Measurements from ENCODE around the gene HARBI1.
"Not testable (repeated sequence)": the region's sequence is repeated elsewhere in the genome, so short reads cannot be mapped to it uniquely, and the experiment has no call there.

HARBI1 gene

GRCh38 chr11:46590740-46591605 is 26.1 kb downstream of the HARBI1 start:
- peaks cover 41% of the 10 kb centered on the region for H3K4me1 ChIP-seq (ENCODE audit: insufficient read depth, low read length)

GRCh38 chr11:46588915-46589314 is 28.1 kb downstream of the HARBI1 start:
- Histone ChIP-seq H3K9ac (ENCODE audit: low read depth, low read length) (no peak overlapping the region), H3K27ac (ENCODE audit: low read length) (no peak overlapping the region), H3K79me2 (ENCODE audit: insufficient read depth, low read length) (peaks cover 91% of the 10 kb centered on the region), H3K4me3 (ENCODE audit: low read depth in 1 of 2, low read length in 2 of 2) (no peak overlapping the region), H3K4me1 (ENCODE audit: insufficient read depth, low read length) (peaks cover 32% of the 10 kb centered on the region), H3K9me3 (ENCODE audit: insufficient read depth, low read length, severe bottlenecking) (no peaks in the 10 kb centered on the region), H3K27me3 (ENCODE audit: insufficient read depth, low read length, poor library complexity) (no peaks in the 10 kb centered on the region), H2AFZ (ENCODE audit: low read depth, low read length) (no peak overlapping the region), H3K4me2 (ENCODE audit: insufficient read depth, low read length) (0 out of 2 replicates have a peak overlapping the region, but pooled peaks have one; percentile 22), H4K20me1 (ENCODE audit: insufficient read depth, low read length) (peaks cover 26% of the 10 kb centered on the region), H3K36me3 (ENCODE audit: insufficient read depth, low read length) (peaks cover 11% of the 10 kb centered on the region)
- DNase-seq (no peak), ATAC-seq (ENCODE audit: insufficient read depth, low read depth) (no peak)
- TF ChIP-seq CTCF (IDR thresholded peaks at IDR 0.05; ENCODE audit: borderline replicate concordance, extremely low read depth, low read length, poor library complexity, severe bottlenecking), result no peak
- TF ChIP-seq EZH2 (IDR thresholded peaks at IDR 0.05; ENCODE audit: borderline replicate concordance, low read depth, low read length, severe bottlenecking), result no peak

More at GRCh38 chr11:46590740-46591605, 26.1 kb downstream of the HARBI1 start:
- TF ChIP-seq CTCF (IDR thresholded peaks at IDR 0.05; ENCODE audit: borderline replicate concordance, extremely low read depth, low read length, poor library complexity, severe bottlenecking) (no peak), EZH2 (IDR thresholded peaks at IDR 0.05; ENCODE audit: borderline replicate concordance, low read depth, low read length, severe bottlenecking) (no peak)
- Histone ChIP-seq H3K27me3 (ENCODE audit: insufficient read depth, low read length, poor library complexity) (no peaks in the 10 kb centered on the region), H3K36me3 (ENCODE audit: insufficient read depth, low read length) (peaks cover 6% of the 10 kb centered on the region), H3K9me3 (ENCODE audit: insufficient read depth, low read length, severe bottlenecking) (no peaks in the 10 kb centered on the region), H3K4me3 (ENCODE audit: low read depth in 1 of 2, low read length in 2 of 2) (peak overlapping the region in 1 of 2 experiments; percentile 18; a peak in 1 of 4 replicates), H2AFZ (ENCODE audit: low read depth, low read length) (no peak overlapping the region), H4K20me1 (ENCODE audit: insufficient read depth, low read length) (peaks cover 26% of the 10 kb centered on the region), H3K79me2 (ENCODE audit: insufficient read depth, low read length) (peaks cover 86% of the 10 kb centered on the region), H3K27ac (ENCODE audit: low read length) (peak overlapping the region; percentile 36; the same call in 1 of the 2 replicates), H3K4me2 (ENCODE audit: insufficient read depth, low read length) (peak overlapping the region; percentile 79), H3K9ac (ENCODE audit: low read depth, low read length) (no peak overlapping the region)
- ATAC-seq (ENCODE audit: insufficient read depth, low read depth) (no peak), DNase-seq (no peak)

GRCh38 chr11:46588131-46588530 is 28.9 kb downstream of the HARBI1 start:
- no peak overlapping the region for H3K4me3 ChIP-seq (ENCODE audit: low read depth in 1 of 2, low read length in 2 of 2)
- peaks cover 11% of the 10 kb centered on the region for H3K36me3 ChIP-seq (ENCODE audit: insufficient read depth, low read length)
- DNase-seq (no peak), ATAC-seq (ENCODE audit: insufficient read depth, low read depth) (no peak)
- H3K27me3 ChIP-seq (ENCODE audit: insufficient read depth, low read length, poor library complexity), result no peaks in the 10 kb centered on the region
- H4K20me1 ChIP-seq (ENCODE audit: insufficient read depth, low read length), result peaks cover 22% of the 10 kb centered on the region; the same call in 1 of the 2 replicates
- no peak overlapping the region for H3K27ac ChIP-seq (ENCODE audit: low read length)
- no peak overlapping the region for H3K9ac ChIP-seq (ENCODE audit: low read depth, low read length)
- no peaks in the 10 kb centered on the region for H3K9me3 ChIP-seq (ENCODE audit: insufficient read depth, low read length, severe bottlenecking)
- no peak overlapping the region for H3K4me2 ChIP-seq (ENCODE audit: insufficient read depth, low read length)
- H2AFZ ChIP-seq (ENCODE audit: low read depth, low read length), result no peak overlapping the region
- H3K4me1 ChIP-seq (ENCODE audit: insufficient read depth, low read length), result peaks cover 31% of the 10 kb centered on the region
- no peak for TF ChIP-seq EZH2 (IDR thresholded peaks at IDR 0.05; ENCODE audit: borderline replicate concordance, low read depth, low read length, severe bottlenecking)
- H3K79me2 ChIP-seq (ENCODE audit: insufficient read depth, low read length), result peaks cover 83% of the 10 kb centered on the region

GRCh38 chr11:46583513-46583912 is 33.5 kb downstream of the HARBI1 start:
- peaks cover 81% of the 10 kb centered on the region for H3K79me2 ChIP-seq (ENCODE audit: insufficient read depth, low read length)
- not testable (repeated sequence) for H3K4me3 ChIP-seq (ENCODE audit: low read depth in 1 of 2, low read length in 2 of 2); H3K4me2 ChIP-seq (ENCODE audit: insufficient read depth, low read length); H3K27ac ChIP-seq (ENCODE audit: low read length); ATAC-seq (ENCODE audit: insufficient read depth, low read depth); H2AFZ ChIP-seq (ENCODE audit: low read depth, low read length); H3K9me3 ChIP-seq (ENCODE audit: insufficient read depth, low read length, severe bottlenecking); H3K4me1 ChIP-seq (ENCODE audit: insufficient read depth, low read length); DNase-seq; H3K9ac ChIP-seq (ENCODE audit: low read depth, low read length); H3K27me3 ChIP-seq (ENCODE audit: insufficient read depth, low read length, poor library complexity)
- peaks cover 11% of the 10 kb centered on the region; the same call in 1 of the 2 replicates for H3K36me3 ChIP-seq (ENCODE audit: insufficient read depth, low read length)
- peaks cover 29% of the 10 kb centered on the region; the same call in 1 of the 2 replicates for H4K20me1 ChIP-seq (ENCODE audit: insufficient read depth, low read length)
